Duodenal mucosa (tissue), 2 donors: Measurements from ENCODE around the gene MTCH2.

Experiments
- H3K27ac ChIP-seq: one replicate; pipeline ENCODE4 v1.7.0; 2013; ENCODE audit warnings: low read depth, low read length
- H3K27me3 ChIP-seq, 2 donors: one replicate each; pipeline ENCODE4 v1.7.0; 2013; ENCODE audit warnings: low read length in 2 of 2, control low read depth in 1 of 2; ENCODE audit not compliant: insufficient read depth in 2 of 2, control insufficient read depth in 1 of 2
- H3K36me3 ChIP-seq, 2 donors: one replicate each; pipeline ENCODE4 v1.7.0; 2013; ENCODE audit warnings: low read length in 2 of 2, control low read depth in 1 of 2; ENCODE audit not compliant: insufficient read depth in 2 of 2, control insufficient read depth in 1 of 2
- H3K4me1 ChIP-seq, 2 donors: one replicate each; pipeline ENCODE4 v1.7.0; 2013; ENCODE audit warnings: low read length in 2 of 2, control low read depth in 1 of 2; ENCODE audit not compliant: insufficient read depth in 2 of 2, control insufficient read depth in 1 of 2
- H3K4me3 ChIP-seq, 2 donors: one replicate each; pipeline ENCODE4 v1.7.0; 2013; ENCODE audit warnings: low read length in 2 of 2, low read depth in 1 of 2
- H3K9ac ChIP-seq, 2 donors: one replicate each; pipeline ENCODE4 v1.7.0; 2013; ENCODE audit warnings: low read length in 2 of 2, low read depth in 1 of 2
- H3K9me3 ChIP-seq, 2 donors: one replicate each; pipeline ENCODE4 v1.7.0; 2013; ENCODE audit warnings: low read length in 2 of 2, control low read depth in 1 of 2; ENCODE audit not compliant: control insufficient read depth in 1 of 2

The MTCH2 gene

GRCh38 chr11:47615249-47615648 is 27.1 kb downstream of the MTCH2 start:
- Histone ChIP-seq H3K9ac (no peak overlapping the region), H3K36me3 (peaks cover 12 to 19% of the 10 kb centered on the region in 2 donors), H3K4me3 (no peak overlapping the region), H3K9me3 (no peaks in the 10 kb centered on the region), H3K4me1 (no peaks in the 10 kb centered on the region), H3K27ac (no peak overlapping the region), H3K27me3 (no peaks in the 10 kb centered on the region)

- H3K36me3 ChIP-seq, result no peaks in the 10 kb centered on the region
- H3K9me3 ChIP-seq, result no peaks in the 10 kb centered on the region
- no peaks in the 10 kb centered on the region for H3K27me3 ChIP-seq
- H3K9ac ChIP-seq, result no peak overlapping the region
- no peaks in the 10 kb centered on the region for H3K4me1 ChIP-seq
- no peak overlapping the region for H3K4me3 ChIP-seq
- no peak overlapping the region for H3K27ac ChIP-seq
Observed at GRCh38 chr11:47611348-47611794, 31.0 kb downstream of the MTCH2 start.

DNA sequence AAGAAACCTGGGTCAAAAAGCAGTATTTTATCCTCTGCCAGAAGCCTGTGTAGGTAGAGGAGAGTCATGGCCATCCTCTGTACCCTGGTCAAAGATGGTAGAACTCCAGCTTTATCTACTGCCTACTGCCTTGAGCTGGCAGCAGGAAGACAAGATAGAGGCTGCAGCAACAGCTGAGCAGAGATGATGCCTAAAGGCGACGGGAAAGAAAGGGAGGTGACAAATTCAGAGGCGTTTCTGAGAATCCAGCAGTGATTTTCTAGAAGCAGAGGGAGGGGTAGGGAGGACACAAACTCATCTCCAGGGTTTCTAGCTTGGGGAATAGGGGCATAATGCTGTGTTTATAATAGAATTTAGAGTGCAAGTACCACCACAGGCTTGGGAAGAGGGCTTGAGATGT is 32.7 kb downstream of the MTCH2 start:
- Histone ChIP-seq H3K9ac (no peak overlapping the region), H3K27me3 (no peaks in the 10 kb centered on the region), H3K4me3 (no peak overlapping the region), H3K4me1 (no peaks in the 10 kb centered on the region), H3K27ac (no peak overlapping the region), H3K36me3 (no peaks in the 10 kb centered on the region), H3K9me3 (no peaks in the 10 kb centered on the region)

GRCh38 chr11:47607380-47607779 is 35.0 kb downstream of the MTCH2 start:
- H3K4me3 ChIP-seq, result no peak overlapping the region
- H3K4me1 ChIP-seq, result no peaks in the 10 kb centered on the region
- no peaks in the 10 kb centered on the region for H3K9me3 ChIP-seq
- H3K27ac ChIP-seq, result no peak overlapping the region
- no peaks in the 10 kb centered on the region for H3K27me3 ChIP-seq
- H3K36me3 ChIP-seq, result no peaks in the 10 kb centered on the region
- H3K9ac ChIP-seq, result no peak overlapping the region

DNA sequence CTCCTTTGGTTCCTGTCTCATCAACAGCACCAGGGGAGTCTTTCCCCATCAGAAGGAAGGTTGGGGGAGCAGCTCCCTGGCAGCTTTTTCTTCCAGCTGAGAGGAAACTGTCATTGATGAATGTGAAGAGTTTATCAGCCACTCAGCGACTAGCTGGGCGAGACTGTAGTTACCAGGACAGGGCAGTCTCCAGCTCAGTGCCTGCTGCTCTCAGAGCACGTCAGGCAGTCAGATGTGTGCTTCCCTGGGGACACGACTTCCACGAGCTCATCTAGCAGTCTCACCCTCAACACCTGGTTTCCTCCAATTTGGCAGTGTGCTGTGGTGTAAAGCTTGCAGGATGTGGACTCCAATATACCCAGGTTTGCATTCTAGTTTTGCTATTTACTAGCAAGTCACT is 35.6 kb downstream of the MTCH2 start:
- Histone ChIP-seq H3K36me3 (no peaks in the 10 kb centered on the region), H3K4me1 (no peaks in the 10 kb centered on the region), H3K9me3 (no peaks in the 10 kb centered on the region), H3K27ac (no peak overlapping the region), H3K27me3 (no peaks in the 10 kb centered on the region), H3K4me3 (no peak overlapping the region), H3K9ac (no peak overlapping the region)

GRCh38 chr11:47605921-47606320 is 36.4 kb downstream of the MTCH2 start:
- Histone ChIP-seq H3K4me1 (no peaks in the 10 kb centered on the region), H3K36me3 (no peaks in the 10 kb centered on the region), H3K4me3 (no peak overlapping the region), H3K27ac (no peak overlapping the region), H3K9me3 (no peaks in the 10 kb centered on the region), H3K9ac (no peak overlapping the region), H3K27me3 (no peaks in the 10 kb centered on the region)

- H3K27ac ChIP-seq, result no peak overlapping the region
- H3K4me3 ChIP-seq, result no peak overlapping the region
- H3K27me3 ChIP-seq, result no peaks in the 10 kb centered on the region
- H3K4me1 ChIP-seq, result no peaks in the 10 kb centered on the region
- no peaks in the 10 kb centered on the region for H3K36me3 ChIP-seq
- no peak overlapping the region for H3K9ac ChIP-seq
- no peaks in the 10 kb centered on the region for H3K9me3 ChIP-seq
Observed at GRCh38 chr11:47603295-47603694, 39.1 kb downstream of the MTCH2 start.

DNA sequence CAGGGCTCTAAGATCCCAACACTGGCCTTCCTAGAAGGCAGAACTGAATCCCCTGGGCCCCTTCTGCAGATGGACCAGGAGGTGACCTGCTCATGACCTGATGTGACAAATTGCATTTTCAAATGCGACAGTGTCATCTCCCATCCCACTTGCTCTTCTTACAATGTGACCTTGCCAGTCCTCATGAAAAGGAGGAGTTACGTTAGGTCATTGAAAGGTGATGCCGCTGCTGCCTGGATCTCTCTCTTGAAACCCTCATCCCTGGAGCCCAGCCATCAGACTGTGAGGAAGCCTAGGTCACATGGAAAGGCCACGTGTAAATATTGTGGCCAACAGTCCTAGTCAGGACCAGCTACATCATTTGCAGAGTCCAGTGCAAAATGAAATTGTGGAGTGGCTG is 42.5 kb downstream of the MTCH2 start:
- Histone ChIP-seq H3K4me1 (no peaks in the 10 kb centered on the region), H3K9ac (no peak overlapping the region), H3K36me3 (no peaks in the 10 kb centered on the region), H3K27me3 (peaks cover 4 to 11% of the 10 kb centered on the region in 2 donors), H3K9me3 (no peaks in the 10 kb centered on the region), H3K4me3 (no peak overlapping the region), H3K27ac (no peak overlapping the region)

- H3K9ac ChIP-seq, result no peak overlapping the region
- no peak overlapping the region for H3K27ac ChIP-seq
- no peaks in the 10 kb centered on the region for H3K36me3 ChIP-seq
- H3K27me3 ChIP-seq, result peaks cover 29 to 42% of the 10 kb centered on the region in 2 donors
- H3K4me3 ChIP-seq, result no peak overlapping the region
- H3K4me1 ChIP-seq, result peaks cover 3 to 4% of the 10 kb centered on the region in 2 donors
- no peaks in the 10 kb centered on the region for H3K9me3 ChIP-seq
Observed at GRCh38 chr11:47595967-47596366, 46.4 kb downstream of the MTCH2 start.

- H3K9me3 ChIP-seq, result no peaks in the 10 kb centered on the region
- no peak overlapping the region for H3K4me3 ChIP-seq
- peaks cover 29 to 42% of the 10 kb centered on the region in 2 donors for H3K27me3 ChIP-seq
- H3K36me3 ChIP-seq, result no peaks in the 10 kb centered on the region
- H3K27ac ChIP-seq, result no peak overlapping the region
- peaks cover 3 to 4% of the 10 kb centered on the region in 2 donors for H3K4me1 ChIP-seq
- H3K9ac ChIP-seq, result no peak overlapping the region
Observed at GRCh38 chr11:47595029-47595428, 47.3 kb downstream of the MTCH2 start.
